ENCODE results near the gene TUBGCP3.

- TF ChIP-seq CTCF (IDR thresholded peaks at IDR 0.05): no peak
- no peak for TF ChIP-seq POLR2A (IDR thresholded peaks at IDR 0.05)
These were observed 25.1 kb downstream of the TUBGCP3 start for GRCh38 chr13:112562786-112563383.

Data from uterus (tissue), 2 donors.